ENCODE data around the gene FSD1L. TPM values are rescaled to one million over a fixed set of nuclear protein-coding genes. Genes with fewer than 3 reads are reported as not detected.

FSD1L gene
- 3.5 TPM for polyA plus RNA-seq (2013, experiment 1 of 2; ENCODE audit: insufficient read length)
- 2.7 TPM for polyA plus RNA-seq (2013, experiment 2 of 2; ENCODE audit: insufficient read length)

DNA sequence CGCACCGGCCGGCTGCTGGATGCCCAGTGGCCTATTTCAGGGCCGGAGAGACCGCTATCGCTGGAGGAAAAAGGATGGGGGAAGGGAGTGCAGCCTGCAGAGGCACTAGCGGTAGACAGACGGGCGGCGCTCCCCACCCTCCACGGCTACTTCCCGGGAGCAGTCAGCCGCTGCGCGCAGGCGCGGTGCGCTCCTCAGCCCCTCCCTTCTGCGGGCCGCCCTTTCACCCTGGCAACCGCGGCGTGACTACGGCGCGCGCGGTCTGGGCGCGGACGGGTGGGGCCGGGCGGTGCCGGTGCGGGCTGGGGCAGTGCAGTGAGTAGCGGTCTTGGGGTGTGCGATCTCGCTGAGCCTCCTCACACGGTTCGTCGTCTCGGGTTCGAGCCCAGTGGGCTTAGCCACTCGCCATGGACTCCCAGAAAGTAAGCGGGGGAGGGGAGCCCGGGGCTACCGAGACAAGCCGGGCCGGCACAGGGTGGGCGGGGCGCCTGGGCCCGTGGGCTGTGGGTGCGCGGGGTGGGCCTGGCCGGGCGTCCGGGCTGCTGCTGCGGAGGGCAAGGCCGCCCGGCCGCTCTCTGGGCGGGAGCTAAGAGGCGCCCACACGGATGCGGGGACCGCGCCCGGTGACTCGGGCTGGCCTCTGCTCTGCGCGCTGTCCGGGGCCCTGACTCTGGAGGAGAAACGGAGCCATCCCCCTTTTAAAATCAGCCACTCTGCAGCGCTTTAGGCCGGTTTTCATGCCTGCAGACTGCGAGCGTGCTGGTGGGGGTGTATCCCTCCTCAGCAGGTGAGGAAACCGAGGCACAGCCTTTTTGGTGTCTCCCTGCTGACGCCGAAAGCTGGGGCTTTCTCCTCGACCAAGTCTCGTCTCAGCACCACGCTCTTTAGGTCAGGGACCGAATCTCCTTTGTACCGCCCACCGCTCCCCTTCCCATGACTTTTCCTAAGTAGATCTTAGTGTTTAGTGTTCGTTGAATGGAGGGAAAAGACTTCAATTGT, at the start of gene FSD1L:
FSD1L (plus strand) TSS at position 221 of the 999 bp plus-strand sequence; CDS start at position 408, 187 bp downstream.
- peak; percentile 91 for DNase-seq

DNA sequence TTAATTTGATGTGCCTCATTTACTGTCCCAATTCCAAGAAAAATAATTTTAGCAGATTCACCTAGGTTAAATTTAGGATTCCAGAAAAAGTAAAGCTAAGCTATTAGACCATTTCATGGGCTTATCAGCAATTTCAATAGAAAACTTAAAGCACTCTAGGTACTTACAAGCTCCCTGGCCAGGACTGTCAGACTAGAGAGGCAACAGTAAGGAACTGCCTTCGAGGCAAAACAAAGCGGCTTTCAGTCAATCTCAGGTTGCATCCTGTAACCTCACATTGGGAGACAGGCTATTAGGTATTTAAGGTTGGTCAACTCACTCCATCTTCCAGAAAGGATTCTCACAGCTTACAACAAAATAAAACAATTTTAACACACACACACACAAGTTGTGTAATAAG, 48.7 kb upstream of the FSD1L start:
- DNase-seq: no peak

DNA sequence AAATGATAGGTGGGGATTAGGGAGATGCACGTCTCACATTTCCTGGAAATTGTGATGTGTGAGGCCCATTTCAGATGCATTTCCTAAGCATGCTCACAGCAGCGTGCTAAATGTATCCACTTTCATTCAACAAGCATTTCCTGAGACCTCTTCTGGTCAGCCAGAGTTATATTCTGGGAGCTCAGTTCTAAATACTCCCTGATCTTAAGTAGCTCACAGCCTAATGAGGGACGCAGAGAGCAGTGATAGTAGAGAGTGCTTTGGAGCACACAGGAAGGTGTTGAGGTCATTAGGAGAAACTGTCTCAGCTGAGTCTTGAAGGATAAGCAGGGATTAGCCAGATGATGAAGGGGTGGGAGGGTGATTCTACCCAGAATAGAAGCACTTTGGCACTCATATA, 46.2 kb upstream of the FSD1L start:
- peak; percentile 39 for DNase-seq

DNA sequence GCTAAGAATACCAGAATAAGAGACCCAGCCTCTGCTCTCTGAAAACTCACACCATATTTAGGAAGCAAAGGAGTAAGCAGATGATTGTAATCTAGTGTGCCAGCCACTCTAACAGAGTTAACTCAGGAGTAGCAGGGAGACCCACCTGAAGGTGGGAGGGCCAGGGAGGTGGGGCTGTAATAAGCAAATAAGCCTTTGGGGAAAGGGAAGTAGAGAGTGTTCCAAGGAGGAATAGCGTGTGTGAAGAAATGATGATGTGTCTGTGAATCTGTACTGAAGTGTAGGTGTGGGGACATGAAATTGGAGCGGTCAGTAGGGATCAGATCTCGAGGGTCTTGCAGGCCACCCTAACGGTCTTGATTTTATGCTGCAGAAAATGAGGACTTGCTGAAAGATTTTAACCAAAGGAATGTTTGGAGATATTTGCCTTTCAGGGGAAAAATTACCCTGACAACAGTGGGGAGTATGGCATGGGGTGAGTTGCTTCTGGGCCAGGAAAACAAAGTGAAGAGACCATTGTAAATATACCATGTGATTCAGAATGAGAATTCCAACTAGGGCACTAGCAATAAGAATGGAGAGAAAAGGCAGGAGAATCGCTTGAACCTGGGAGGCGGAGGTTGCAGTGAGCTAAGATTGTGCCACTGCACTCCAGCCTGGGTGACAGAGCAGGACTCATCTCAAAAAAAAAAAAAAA, 44.1 kb upstream of the FSD1L start:
- no peak for DNase-seq

DNA sequence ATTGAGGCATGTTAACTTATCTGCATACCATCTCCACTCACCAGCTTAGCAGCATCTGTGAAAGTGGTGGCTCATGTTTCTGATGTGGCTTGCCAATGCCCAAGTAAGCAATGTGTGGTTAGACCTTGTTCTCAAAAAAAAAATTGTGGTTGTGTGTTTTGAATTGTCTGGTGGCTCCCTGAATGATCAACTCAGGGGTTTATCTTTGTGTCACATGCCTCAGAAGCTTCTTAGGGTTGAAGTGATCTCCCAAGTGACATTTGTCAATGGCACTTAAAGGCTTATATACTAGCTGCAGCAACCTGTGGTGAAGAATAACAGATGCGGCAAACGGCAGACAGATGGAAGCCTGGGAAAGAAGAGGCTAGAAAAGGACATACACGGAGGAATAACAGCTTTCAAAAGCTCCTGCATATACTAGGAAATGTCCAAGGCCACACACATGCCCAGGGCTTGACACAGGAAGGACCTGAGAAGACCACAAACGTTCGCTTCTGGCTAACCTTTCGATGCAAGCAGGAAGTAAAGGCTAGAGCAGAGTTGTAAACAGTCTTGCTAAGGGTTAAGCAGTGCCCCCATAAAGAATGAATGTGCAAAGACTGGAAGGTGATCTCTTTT, 42.2 kb upstream of the FSD1L start:
- peak; percentile 36 for DNase-seq

DNA sequence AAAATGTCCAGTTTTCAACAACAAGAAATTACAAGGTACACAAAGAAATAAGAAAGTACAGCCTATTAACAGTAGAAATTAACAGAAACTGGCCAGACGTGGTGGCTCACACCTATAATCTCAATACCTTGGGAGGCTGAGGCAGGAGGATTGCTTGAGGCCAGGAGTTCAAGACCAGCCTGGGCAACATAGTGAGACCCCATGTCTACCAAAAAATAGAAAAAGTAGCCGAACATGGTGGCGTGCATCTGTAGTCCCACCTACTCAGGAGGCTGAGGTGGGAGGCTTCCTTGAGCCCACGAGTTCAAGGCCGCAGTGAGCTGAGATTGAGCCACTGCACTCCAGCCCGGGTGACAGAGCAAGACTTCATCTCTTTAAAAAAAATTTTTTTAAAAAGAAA, 41.5 kb upstream of the FSD1L start:
- no peak for DNase-seq

DNA sequence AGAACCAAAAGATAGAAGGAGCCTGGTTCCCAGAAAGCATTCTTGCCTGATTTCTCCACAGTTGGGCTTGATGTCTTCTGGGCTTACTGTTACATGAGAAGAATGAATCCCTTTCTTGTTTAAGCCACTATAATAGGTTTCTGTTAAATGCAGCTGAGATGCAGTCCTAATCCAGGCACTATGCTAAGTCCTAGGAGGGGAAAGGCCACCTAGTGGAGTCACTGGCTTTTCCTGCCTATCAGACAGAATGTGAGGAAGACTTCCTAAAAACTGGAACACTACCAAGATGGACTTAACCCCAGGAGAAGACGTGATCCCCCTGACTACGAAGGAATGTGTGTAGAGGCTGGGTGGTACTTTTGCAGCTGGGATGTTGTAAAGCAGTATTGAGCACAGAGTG, 34.3 kb upstream of the FSD1L start:
- DNase-seq: peak; percentile 47

DNA sequence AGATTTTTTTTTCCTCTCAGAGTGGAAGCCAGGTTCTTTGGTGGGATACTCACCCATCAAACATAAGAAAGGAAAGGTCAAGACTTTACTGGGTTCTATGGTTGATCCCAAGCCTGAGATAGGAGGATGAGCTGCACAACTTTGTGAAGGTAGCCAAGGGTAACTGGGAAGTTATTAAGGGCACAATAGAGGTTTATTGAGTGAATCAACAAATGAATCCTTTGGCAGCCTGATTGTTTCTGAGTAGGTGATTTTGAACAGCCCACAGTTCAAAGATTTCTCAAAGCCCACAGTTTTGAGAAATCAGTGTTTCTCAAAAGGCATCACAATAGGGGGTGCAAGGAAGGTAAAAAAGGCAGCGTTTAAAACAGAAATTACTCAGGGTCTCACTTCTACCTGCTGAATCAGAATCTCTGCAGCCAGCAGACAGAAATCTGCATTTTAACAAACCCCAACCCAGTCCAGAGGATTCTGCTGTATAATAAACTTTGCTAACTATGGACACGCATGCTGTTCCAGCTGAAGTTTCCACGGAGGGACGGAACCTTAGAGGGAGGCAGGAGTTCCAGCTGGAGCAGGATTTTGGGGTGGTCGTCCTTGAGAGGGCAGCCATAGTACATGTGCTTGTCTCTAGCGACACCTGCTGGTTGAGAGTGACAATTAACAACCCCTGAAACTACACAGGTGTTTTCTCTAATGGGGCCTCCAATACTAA, 32.7 kb upstream of the FSD1L start:
- peak; percentile 49 for DNase-seq

DNA sequence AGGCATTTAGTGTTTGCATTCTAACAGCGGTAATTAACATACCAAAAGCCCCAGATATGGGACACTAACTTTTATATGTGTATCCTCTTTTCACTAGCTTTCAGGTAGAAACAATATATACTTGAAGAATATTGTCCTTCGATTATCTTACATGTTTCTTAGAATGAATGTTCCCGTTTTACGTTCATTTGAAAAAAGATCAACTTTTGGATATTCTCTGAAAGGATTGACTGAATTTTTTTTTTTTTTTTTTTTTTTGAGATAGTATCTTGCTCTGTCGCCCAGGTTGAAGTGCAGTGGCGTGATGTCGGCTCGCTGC, 32.2 kb upstream of the FSD1L start:
- DNase-seq: no peak

DNA sequence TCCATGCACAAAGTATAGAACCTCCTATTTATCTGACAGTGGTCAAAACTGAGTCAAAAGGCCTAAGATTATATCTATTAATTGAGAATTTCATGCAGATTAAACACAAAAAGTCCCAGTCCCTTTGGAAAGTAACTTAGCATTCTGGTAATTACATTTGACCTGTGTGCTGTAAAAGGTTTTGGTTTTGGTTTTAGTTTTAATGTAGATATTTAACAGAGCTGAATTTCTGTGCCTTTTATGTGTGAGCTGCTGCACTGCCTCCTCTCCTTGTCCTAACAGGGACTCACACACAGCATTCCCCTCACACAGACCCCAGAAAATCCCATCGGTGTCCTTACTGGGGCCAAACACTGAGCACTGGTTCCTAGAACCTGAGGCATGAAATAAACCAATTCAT, 31.0 kb upstream of the FSD1L start:
- DNase-seq: no peak

DNA sequence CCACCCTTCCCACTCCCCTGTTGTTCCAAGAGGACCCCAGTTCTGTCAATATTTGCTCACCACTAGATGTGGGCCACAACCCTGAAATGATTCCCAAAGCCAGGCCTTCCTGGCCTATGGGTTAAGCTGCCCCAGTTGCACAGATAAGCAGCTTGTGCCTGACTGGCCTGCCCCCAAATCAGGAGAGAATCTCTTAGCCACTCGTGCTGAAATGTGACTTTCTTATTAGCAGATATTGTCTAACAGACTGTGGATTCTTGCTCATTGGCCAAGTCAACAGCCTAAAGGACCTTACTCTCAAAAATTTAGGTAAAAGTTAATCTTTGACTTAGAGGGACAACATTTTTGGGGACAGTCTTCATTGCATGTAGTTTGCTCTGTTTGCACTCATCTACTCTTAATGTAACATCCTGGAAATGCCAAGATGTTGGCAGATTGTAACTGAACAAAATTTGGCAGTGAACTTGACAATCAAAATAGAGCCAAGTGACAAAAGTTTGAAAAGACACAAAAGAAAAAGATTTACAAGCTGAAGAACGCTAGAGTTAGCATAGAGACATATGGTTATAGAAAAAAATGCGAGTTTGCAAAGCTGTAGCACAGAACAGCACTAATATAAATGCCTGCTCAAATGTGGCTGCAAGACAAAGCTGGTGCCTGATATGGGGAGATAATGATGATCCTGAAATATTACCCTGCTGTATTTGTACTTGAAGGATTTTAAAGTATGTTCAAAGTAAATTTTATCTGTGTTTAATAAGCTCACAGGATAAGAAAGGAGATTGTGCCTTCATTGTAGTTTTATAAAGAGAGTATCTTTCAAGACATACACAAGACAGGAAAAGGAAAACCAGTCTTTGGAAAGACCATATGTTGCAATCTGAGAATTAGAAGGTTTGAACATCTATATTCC, 29.0 kb upstream of the FSD1L start:
- no peak for DNase-seq

DNA sequence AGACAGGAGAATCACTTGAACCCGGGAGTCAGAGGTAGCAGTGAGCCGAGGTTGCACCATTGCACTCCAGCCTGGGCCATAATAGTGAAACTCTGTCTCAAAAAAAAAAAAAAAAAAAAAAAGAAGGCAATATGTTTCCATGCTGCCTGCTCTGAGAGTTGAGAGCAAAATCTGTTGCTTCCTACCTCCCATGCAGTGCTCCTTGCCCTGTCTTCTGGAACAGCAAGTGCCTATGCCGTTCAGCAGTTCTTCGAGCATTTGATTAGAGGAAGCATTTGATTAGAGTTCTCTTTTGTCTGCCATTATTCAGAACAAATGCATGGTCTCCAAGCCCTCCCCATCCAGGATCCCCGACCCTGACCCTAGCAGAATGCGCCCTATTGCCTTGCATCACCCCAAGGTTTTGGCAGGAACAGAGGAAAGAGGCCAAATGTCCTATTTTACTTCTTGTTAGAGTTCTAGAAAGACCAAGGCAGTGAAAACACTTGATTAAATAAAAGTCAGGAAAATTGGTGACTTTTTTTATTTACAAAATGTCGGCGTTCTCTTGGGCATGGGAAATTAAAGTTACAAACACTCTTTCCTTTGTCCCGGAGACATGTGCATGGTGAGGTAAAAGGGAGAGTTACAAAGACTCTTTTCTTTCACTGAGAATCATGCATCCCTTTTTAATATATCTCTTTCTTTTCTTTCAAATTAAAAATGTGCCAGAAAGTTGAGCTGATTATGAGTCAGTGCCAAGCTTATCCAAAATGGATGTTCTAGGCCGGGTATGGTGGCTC, 27.8 kb upstream of the FSD1L start:
- no peak for DNase-seq

DNA sequence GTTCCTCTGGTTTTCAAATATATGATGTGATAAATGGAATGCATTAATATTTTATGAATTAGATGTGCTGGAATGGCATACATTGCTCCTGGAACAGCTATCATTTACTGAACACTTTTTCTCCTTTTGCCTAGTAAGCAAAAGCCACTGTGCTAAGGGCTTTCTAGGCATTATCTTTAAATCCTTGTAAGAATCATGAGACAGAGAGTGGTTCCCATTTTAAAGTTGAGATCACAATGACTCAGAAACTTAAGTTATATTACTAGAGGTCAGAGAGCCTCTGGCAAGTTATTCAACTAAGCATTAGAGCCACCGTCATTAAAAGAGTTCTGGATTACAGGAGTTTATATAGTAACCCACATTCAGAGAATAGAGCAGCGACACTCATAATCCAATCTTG, 26.7 kb upstream of the FSD1L start:
- DNase-seq: no peak

DNA sequence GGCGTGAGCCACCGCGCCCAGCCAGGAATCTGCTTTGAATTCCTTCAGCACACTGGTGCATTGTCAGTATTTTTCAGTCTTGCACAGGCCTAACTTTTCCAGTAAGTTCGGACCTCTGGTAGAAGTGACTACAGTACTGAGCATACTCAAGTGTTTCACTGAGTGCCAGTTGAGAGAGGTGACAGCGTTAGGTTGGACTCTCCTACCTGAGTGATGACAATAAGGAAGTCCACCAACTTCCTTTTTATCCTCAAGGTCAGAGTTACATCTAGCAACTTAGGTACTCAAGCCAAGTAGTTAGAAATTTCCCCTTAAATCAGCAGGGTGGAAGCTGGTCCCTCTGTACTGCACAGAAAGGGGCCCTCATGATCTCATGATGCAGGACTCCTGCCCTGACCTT, 26.0 kb upstream of the FSD1L start:
- DNase-seq: no peak

DNA sequence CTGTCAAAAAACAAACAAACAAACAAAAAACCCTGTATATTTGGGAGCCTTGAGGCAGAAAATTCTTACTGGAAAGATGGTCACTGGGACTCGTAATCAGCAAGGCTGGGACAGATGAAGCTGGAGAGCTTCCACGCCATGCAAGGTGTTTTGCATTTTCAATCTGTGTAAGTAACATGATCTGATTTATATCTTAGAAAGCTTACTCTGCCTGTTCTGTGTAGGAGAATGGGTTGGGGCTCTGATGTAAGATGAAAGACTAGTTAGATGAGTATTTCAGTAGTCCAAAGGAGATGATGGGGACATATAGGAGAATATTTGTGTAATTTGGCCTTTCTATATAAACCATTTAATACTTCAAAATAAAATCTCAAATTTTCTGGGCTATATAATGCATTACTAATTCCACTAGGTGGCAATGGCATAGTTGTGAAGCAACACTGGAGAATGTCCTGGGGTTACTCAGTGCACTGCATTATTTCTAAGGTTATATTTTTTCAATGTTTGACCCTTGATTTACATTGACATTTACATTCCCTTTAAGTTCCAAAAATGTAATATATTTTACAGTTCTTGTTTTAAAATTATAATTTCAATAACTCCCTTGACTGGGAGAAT, 21.9 kb upstream of the FSD1L start:
- DNase-seq: no peak

DNA sequence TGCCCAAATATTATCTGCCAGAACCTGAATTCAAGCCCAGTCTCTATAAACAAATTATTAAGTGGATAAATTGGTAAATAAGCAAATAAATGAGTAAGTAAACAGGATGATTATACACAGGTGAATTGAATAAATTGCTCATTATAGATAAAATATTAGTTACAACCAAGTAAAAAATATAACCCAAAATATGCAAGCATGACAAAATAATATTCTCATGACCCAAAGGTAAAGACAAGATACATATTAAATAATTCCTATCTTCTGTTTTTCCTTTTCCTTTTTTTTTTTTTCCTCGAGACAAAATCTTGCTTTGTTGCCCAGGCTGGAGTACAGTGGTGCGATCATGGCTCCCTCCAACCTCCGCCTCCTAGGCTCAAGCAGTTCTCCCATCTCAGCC, 21.2 kb upstream of the FSD1L start:
- no peak for DNase-seq

DNA sequence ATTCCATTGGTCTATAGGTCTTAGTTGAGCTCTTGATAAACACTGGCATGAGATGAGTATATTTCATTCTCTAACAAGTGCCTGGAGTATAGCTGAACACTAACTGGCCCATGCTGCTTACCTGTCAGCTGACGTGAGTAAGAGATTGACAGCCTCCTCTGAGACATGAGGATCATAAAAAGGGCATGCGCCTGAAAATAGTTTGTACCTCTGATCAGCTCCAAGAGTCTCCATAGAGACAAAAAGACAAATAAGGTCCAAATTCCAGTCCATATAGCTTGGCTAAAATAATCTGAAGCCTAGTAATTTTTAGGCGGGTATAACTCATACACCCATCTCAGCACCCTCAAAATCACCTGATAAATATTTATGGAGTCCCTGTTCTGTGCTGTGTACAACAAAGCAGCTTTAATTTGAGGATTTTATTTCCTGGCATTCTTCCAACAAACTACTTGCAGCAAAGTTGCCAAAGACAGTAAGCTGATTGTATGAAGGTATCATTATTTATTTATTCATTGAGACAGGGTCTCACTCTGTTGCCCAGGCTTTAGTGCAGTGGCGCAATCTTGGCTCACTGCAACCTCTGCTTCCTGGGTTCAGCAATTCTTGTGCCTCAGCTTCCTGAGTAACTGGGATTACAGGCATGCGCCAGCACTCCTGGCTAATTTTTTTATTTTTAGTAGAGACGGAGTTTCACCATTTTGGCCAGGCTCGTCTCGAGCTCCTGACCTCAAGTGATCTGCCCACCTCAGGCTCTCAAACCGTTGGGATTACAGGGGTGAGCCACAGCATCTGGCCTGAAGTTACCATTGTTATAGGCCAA, 16.2 kb upstream of the FSD1L start:
- DNase-seq: no peak

DNA sequence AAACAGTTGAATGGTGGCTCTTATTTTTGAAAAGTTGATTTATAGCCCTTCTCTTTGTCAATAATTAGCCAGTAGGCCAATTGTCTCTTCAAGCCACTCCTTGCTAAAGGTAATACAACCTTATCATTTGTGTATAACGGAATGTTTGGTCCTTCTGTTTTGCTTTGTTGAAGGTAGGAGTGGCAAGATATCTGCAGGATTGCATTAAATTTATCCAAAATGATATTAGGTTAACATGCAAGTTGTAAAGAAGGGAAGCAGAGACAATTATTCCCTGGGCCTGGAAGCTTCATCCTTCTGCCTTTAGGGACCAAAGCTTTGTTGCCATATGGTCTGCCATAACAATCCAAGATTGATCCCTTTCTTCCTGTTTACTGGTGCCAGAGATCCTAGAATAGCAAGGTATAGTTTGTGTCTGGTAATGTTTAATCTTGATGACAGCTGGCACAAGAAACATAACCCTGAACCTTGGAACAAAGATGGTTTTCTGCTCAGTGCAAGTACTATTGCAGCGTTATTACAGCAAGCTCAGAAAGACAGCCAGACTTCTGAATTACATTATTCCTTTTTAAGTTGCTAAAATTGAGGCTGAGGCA, 15.5 kb upstream of the FSD1L start:
- DNase-seq: no peak

DNA sequence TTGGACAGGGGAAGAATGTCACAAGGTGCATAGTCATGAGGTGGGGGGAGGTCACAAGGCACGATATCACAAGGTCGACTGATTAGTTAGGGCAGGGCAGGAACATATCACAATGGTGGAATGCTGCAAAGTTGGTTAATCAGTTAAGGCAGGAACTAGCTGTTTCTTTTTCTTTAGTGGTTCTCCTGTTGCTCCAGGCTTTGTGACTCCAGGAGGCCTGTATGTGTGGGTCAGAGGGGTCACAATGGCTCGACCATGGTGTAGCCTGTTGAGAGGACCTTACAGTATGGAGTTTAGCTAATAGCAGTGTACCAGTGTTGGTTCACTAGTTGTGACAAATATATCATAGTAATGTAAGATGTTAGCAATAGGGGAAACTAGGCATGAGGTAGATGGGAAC, 12.4 kb upstream of the FSD1L start:
- no peak for DNase-seq
